HG02981 (cell line): Measurements from ENCODE around the gene NFU1.
A peak's percentile ranks its signal among the peaks of the same experiment; 100 is the strongest.
"Not testable (repeated sequence)": the region's sequence is repeated elsewhere in the genome, so short reads cannot be mapped to it uniquely, and the experiment has no call there.

ENCODE experiments used
- ATAC-seq: cut with Tn5 transposase; IDR thresholded peaks from one replicate; pipeline ENCODE4 v1.9.1; 2021; ENCODE audit warnings: mild to moderate bottlenecking, moderate library complexity; ENCODE audit not compliant: unreplicated experiment

Gene NFU1

DNA sequence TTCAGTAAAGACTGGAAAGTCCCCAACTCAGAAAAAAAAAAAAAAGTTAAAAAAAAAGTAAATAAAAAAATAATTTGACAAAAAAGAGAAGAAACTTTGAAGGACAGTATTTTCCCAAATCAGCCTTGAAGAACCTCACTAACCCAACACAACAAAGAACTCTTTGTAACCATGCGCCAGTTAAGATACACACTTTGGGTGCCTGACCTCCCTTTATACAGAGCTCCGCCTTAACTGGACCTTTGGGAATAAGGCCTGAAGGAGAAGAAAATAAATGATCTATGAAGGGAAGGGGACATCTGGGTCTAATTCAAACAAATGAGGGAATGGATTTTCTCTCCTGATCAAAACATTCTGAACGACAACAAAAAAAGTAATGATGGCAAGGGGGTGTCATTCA lies 48.0 kb downstream of the NFU1 start:
- ATAC-seq, result no peak

DNA sequence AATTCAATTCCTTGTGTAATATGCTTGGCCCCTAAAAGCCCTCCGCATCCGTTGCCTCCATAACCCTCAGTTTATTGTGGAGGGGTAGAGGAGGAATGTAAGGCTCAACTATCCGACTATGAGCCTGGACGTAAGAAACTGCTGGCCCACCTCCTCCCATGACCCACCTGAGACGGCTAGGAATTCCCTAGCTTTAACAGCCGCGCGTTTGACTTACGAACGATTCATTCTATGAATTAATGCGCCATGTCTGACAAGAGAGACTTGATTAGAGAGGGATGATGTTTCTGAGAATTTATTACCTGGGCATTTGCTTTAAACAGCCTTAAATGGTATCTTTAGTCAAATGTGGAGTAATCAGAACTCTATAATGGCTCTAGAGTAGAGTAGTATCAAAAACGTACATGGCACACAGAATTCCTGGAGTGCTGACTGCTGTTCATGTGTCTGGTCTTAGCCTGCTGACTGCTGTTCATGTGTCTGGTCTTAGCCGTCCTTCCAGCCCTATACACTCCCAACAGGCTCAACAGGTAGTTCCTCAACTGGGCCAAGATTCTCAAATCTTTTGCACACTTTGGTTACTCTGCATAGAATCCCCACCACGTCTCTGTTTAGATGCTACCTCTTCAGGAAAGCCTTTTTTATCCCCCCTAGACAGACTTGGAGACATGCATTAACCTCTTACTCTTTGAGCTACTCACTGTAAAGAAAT lies 49.3 kb downstream of the NFU1 start:
- ATAC-seq, result no peak

DNA sequence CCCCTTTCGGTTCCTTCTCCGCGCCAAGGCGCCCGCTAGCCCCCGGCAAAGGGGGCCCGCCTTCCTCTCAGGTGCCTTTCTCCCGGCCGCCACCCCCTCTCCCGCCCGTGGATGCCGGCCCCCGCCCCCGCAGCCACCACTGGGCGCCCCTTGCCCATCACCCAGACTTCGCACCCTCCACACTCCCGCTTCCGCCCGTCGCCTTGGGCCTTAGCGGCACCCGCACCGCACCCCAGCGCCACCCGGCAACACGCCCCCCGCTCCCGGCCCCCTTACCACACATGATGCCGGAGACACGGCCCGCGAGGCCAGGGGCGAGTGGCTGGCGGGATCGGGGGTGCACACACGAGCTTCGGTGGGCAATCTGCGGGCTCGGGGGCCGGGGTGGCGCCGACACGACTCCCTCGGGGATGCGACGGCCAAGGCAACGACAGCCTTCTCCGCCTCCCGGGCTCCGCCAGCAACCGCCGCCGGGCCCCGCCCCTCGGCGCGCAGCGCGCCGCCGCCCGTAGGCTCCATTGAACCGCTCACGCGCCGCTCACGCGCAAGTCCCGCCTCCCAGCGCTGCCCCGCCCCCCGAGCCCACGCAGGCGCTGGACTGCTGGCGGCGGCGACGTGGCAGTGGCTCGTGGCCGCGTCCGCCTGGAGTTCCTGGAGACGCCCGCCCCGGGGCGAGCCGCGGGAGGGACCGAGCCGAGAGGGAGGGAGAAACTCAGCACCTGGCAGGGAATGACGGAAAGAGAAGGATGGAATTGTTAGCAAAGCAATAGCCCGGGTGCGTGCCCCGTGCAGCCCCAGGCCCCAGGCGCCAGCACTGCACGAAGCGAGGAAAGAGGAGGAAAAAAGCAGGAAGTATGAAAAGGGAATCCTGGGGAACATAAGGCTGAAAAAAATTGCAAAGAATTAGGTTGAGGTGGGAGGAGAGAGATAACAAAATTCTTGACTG lies 50.2 kb downstream of the NFU1 start, which contains the start of gene GFPT1:
GFPT1 (minus strand) TSS at position 439 of the 946 bp plus-strand sequence; CDS start at position 283, 156 bp downstream.
- peak; percentile 90 for ATAC-seq

DNA sequence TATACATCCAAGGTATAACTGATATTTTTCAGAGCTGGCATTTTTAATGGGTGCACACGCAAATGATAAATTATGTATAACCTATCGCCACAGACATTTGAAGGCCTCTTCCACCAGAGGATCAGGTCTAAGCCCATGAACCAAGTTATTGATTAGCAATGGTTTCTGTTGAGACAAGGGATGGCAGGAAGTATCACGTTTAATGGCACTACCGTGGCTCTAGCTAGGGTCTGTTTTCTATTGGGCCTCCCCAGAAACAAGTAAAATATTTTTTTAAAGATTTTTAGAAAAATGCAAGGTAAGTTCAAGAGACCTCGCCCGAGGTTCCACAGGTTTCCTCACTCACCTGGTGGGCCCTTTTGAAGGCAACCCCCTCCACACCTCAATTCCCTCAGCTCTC lies 50.9 kb downstream of the NFU1 start:
- ATAC-seq, result no peak

DNA sequence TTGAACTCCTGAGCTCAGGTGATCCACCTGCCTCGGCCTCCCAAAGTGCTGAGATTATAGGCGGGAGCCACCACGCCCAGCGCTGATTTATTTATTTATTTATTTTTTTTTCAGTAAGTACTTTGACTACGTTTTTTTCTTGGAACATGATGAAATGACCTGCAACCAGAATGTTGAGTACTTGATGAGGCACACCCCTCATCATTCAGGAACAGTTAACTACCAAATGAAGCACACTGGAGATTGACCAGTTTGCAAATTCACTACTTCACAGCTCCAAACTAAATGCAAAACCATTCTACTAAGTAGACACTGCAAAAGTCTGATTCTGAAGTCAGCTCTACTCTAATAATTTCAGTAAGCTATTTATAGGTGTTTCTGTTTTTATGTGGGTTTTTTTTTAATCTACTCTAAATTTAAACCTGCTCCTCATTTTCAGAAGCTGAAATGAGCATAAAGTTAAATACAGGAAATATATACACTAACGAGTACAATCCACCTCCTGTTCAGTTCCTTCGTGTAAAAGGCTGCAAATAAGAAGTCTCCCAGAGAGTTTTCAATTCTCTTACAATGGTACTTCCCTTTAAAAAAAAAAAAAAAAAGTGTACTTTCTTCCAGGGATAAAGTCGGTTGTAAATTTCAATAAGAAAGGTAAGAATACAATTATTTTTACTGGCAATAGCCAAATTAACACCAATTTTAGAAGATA lies 51.6 kb downstream of the NFU1 start:
- ATAC-seq, result no peak

DNA sequence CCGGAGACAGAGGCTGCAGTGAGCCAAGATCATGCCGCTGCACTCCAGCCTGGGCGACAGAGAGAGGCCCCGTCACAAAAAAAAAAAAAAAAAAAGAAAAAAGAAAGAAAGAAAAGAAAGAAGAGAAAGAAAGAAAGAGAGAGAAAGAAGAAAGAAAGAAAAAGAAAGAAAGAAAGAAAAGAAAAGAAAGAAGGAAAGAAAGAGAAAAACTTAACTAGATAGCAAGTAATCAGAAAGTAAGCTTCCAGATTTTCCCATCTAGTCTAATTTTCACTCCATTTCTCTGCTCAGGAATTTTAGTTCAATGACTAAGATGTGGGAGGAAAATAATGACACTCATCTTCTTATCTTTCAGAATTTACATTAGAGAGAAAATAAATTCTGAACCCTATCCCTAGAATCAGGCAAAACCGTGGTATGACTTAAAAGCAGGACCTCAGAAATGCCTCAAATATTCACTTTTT lies 52.6 kb downstream of the NFU1 start:
- ATAC-seq, result no peak

DNA sequence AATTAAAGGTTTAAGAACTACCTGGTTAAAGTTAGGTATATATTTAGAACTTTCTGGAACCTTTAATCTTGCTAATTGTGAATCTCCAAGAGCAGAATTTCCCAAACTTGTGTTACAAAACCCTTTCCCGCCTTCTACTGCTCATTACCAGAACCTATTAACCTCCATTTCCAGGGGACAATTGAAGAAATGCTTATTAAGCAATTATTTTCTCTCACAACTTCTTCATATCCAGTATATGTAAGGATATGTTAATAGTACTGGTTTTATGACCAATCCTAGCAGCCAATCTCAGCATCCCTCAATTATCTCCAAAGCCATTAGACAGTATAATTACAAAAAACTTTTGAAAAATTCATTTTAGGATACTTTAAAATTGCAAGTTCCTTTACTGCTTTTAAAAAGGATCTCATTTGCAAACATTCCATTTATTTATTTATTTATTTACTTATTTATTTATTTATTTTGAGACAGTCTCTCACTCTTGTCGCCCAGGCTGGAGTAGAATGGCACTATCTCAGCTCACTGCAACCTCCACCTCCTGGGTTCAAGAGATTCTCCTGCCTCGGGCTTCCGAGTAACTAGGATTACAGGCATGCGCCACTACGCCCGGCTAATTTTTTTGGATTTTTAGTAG lies 53.9 kb downstream of the NFU1 start:
- no peak for ATAC-seq

DNA sequence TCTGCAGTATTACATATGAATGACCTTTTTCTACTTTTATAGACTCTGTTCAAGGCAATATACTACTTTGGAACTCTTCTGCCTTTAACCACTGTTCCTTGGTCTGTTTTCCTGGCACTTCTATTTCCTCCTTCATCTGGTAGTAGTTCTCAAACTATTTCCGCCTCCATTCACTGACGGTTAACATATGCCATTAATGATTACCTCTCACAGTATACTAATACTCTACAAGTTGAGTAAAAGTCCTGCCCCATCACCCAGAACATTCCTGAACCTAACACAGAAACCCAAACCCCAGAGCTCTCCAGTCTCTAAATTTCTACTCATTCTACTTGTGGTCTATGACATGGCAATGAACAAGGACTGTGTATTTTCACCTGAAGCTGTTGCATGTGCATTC lies 54.7 kb downstream of the NFU1 start:
- no peak for ATAC-seq

DNA sequence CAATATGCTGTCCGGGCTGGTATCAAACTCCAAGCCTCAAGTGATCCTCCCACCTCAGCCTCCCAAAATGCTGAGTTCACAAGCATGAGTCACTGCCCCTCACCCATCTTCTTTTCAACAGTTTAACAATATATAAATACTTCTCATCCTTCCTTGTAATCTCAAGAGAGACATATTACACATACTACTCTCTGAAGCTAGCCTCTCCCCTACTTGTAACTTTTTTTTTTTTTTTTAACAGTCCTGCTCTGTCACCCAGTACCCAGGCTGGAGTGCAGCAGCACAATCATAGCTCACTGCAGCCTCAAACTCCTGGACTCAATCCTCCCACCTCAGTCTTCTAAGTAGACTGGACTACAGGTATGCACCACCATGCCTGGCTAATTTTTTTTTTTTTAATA lies 55.9 kb downstream of the NFU1 start:
- no peak for ATAC-seq

DNA sequence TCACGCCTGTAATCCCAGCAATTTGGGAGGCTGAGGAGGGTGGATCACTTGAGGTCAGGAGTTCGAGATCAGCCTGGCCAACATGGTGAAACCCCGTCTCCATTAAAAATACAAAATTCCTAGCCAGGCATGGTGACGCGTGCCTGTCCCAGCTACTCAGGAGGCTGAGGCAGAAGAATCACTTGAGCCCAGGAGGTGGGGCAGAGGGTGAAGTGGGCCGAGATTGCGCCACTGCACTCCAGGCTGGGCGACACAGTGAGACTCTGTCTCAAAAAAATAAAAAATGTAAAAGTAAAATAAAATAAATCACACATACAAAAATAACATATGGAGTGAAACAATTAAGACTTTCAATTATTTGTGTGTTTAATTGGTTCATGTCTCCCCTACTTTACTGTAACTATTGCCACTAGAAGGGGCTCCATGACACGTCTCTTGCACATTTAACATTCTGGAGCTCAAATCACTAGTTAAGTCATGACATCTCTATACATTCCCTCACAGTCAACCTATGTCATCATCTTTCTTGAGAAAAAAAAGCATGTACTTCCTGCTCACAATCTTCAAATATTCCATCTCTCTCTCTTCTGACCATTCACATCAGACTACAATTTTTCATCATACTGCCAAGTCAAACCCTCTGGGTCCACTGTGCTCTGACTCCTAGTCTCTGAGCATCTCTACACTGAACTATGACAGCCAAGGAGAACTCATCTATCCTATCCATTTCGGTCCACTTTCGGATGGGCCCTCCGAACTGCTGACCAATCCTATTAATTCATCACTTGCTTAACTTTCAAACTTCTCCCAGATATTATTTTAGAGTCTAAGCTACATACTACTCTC lies 56.9 kb downstream of the NFU1 start:
- ATAC-seq, result no peak

DNA sequence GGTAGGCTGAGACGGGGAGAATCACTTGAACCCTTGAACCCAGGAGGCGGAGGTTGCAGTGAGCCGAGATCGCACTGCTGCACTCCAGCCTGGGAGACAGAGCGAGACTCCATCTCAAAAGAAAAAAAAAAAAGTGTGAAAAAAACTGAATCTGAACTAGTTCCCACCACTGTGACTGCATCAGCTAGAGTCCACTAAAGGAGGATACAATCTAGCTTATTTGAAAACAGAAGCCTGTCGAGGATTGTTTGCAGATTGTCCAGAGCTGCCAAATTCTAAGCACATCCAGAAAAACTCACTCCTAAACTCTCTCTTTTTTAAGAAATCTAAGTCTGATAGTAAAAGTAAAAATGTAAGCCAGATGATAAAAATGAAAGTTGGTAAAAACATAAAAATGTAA lies 60.8 kb downstream of the NFU1 start:
- ATAC-seq, result no peak

DNA sequence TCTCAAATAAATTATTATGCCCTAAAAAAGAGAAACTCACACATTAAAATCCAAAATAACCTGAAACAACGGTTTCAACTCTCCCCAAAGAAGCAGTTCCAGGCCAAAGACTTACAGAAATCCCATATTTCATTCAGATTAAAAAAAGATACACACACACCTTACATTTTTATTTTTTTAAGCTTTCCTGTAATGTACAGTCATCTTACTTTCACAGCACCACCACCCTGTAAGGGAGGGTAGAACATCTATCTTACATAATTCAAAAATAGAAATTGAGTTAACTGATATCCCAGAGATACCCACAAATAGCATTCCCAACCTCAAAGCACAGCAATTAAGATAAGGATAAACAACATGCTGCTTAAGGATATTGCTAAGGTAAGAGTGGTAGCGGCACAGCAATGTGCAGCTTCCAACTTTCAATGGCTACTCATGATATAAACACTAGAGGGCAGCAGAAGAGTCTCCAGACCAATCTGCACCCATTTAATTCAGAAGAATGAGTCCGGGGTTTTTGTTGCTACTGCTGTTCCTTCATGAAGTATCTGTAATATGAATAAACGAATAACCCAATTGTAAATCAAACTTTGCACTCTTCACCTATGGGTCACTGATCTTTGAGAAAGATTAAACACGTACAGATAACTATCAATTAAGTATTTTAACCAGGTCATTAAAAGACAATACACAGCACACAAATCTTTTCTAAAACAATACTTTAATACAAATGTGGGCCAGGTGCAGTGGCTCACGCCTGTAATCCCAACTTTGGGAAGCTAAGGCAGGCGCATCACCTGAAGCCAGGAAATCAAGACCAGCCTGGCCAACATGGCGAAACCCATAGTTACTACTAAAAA lies 61.5 kb downstream of the NFU1 start:
- ATAC-seq, result no peak

DNA sequence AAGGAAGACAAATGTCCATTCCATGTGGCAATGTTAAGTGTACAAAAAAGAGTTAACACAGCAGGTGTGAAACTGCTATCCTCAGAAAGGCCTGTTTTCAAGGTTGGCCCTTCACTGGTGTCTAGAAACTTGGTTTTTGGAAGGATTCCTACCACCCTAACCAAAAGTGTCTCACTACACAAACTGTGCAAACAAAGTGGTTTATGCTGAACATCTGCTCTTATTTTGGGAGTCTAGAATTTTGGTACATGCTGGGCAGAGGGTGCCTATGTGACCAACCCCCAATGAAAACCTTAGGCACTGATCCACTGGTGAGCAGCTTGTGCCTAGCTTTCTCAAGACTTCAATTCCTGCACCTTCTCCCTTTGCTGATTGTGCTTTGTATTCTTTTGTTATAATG lies 64.5 kb downstream of the NFU1 start:
- ATAC-seq, result no peak

DNA sequence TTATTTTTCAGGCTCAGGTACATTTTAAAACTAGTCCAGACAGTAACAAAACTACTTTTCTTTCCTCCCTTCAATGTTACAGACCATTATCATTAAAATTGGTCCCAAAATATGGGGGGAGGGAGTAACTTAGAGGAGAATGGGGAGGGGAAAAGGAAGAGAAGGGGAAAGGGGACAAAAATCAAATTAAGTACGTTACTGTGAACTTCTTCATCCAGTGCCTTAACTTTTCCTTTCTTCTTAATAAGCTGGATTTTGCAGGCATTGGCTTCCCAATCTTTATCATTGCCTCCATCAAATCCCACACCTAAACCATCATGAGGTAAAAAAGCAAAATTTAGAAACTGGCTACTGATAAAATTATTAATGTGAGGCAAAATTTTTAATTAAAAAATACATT lies 67.4 kb downstream of the NFU1 start:
- ATAC-seq, result no peak

DNA sequence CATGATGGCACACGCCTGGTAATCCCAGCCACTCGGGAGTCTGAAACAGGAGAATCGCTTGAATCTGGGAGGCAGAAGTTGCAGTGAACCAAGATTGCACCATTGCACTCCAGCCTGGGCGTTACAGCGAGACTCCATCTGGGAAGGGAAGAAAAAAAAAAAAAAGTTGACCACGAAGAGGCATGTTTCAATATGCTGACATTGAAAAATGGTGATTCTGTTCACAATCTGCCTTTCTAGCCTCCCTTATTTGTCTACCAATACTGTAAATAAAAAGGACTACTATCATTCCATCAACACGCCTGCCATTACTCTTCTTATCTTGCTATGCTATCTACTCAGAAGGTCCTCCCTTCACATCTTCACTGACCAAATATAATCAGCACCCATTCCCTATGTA lies 68.6 kb downstream of the NFU1 start:
- ATAC-seq, result no peak

DNA sequence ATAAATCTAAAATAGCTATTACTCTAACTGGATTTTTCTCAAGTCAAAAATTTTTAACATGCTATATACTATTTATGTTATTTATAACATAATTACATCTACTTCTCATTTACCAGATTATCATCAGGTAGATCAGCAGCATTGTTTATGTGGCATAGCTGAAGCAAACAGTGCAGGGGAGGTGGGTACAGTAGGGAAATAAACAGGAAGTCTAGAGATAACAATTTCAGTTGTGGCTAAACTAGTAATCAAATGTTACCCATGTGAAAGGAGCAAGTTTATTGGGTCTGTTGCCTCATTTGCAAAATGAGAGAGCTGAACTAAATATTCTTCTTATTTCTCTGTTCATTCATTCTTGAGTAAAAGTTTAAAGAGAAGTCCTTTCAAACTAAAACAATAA lies 77.9 kb downstream of the NFU1 start:
- ATAC-seq, result no peak

DNA sequence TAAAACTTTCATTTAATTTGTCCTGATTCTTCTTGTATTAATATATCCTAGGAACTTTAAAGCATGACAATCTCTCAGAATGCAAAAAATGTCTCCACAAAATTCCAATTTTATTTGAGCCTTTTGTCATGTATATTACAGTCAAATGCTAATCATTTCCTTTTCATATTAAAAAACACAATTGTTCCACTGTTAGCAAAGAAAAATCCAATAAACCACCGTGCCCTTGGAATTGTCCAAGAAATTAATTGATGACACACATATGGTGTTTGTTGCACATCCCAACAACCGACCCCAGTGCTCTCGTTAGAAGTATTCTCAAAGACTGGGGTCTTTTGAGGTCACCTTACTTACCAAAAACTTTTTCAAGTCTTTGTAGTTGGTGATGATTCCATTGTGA lies 78.3 kb downstream of the NFU1 start:
- ATAC-seq, result no peak

DNA sequence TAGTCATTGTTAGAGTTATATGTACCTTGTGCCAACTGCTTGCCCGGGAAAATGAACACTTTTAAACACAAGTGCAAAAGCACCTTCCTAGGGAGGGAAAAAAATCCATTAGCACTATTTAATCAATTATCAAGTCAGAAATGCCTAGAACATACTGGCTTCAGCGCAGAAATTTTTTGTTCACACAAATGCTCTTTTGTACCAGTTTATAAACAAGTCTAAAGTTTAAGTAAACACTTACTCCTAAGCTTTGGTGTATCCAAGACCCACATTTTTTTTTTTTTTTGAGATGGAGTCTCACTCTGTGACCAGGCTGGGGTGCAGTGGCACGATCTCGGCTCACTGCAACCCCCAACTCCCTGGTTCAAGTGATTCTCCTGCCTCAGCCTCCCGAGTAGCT lies 80.8 kb downstream of the NFU1 start:
- ATAC-seq, result no peak

DNA sequence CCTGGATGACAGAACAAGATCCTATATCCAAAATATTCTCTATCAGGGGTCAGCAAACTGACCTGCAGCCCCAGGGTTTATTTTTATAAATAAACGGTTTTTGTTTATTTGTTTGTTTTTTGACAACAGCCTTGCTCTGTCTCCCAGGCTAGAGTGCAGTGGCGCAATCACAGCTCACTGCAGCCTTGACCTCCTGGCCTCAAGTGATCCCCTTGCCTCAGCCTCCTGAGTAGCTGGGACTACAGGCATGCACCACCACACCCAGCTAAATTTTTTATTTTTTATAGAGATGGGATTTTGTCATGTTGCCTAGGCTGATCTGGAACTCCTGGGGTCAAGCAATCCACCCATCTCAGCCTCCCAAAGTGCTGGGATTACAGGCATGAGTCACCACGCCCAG lies 82.3 kb downstream of the NFU1 start:
- ATAC-seq, result not testable (repeated sequence)
